A673 (cell line): ENCODE data around the gene ZNF444.

Experiments used
- CTCF ChIP-seq: fragments of 300-800, 200-600 bp; sonication (generic); conservative IDR thresholded peaks from 2 replicates; pipeline ENCODE4 v1.5.1; 2017; ENCODE audit warnings: low read depth, mild to moderate bottlenecking, antibody characterized with exemption, low read length, moderate library complexity, mixed read lengths
- EZH2 ChIP-seq: fragments of 200-600 bp; sonication (generic); IDR thresholded peaks from 2 replicates; pipeline ENCODE4 v1.6.1; 2017; ENCODE audit warnings: borderline replicate concordance, low read depth, mild to moderate bottlenecking, mixed read lengths, antibody characterized with exemption, low read length; ENCODE audit not compliant: poor library complexity, severe bottlenecking

GRCh38 chr19:56106993-56107392 lies 34.1 kb upstream of the ZNF444 start:
- TF ChIP-seq CTCF (no peak), EZH2 (no peak)
